Heart left ventricle (tissue), 13 donors: ENCODE results near the gene B4GALNT3.

Experiments
- POLR2A ChIP-seq, 2 donors: fragments of 450-650 bp; IDR thresholded peaks; one replicate each; pipeline ENCODE4 v1.6.1; 2017; ENCODE audit warnings: antibody characterized with exemption in 2 of 2, mild to moderate bottlenecking in 2 of 2, moderate library complexity in 2 of 2
- TF ChIP-seq, protein P1 (sequence below), 12 donors: fragments of 200-600 bp; sonication (generic) in 4 of 12; IDR thresholded peaks; one replicate each; pipeline versions ENCODE4 v1.5.0 to v1.8.0; 2018 to 2022; ENCODE audit warnings: antibody characterized with exemption in 12 of 12, mild to moderate bottlenecking in 5 of 12
- donor health status: ischemic (EF 13 %, LVEDD 7.1; RV severe dilation, severe dysfunction).
- donor health status: DM: no; HTN: yes; CAD: no.
- donor health status: DM: no; HTN: no; CAD: no.
- donor health status: ischemic (EF 25% LVEDD 6.9; RV normal size, moderate dysfunction).
- donor health status: ischemic (EF 25% LVEDD 5.7; RV mildly dilated, moderate dysfunction).
- donor health status: ischemic (EF 35%, LVEDD 5.7; RV mildly dilated, moderate dysfunction).
- donor health status: nonischemic (EF 11% LVEDD 7.7; RV severe dilation, severe dysfunction).
- donor health status: DM: yes; HTN: yes; CAD: no.
- donor health status: PGD.
- donor health status: ischemic (EF 29% LVEDD 5.4; RV normal size, mild dysfunction).
- donor health status: nonischemic (EF 23%, LVEDD 6.1; RV moderate dilation, normal function).

DNA sequence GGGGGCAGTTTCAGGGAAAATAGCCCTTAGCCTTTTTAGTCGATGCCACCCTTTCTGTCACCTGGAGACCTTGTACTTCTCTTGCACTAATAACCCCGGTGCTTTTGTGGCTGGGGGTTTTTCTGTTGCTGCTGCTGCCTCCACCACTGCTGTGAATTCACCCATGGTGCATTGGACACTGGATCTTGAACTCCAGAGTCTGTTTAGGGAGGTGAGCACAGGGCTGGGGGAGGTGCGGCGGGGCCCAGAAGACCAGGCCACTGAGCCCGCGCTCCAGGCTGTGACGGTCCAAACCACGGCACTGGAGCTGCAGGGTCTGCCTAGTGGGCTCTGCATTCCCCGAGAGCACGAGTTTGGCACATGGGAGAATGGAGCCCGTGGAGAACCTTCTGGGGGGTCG lies 102.9 kb downstream of the B4GALNT3 start:
- TF ChIP-seq, protein P1, sequence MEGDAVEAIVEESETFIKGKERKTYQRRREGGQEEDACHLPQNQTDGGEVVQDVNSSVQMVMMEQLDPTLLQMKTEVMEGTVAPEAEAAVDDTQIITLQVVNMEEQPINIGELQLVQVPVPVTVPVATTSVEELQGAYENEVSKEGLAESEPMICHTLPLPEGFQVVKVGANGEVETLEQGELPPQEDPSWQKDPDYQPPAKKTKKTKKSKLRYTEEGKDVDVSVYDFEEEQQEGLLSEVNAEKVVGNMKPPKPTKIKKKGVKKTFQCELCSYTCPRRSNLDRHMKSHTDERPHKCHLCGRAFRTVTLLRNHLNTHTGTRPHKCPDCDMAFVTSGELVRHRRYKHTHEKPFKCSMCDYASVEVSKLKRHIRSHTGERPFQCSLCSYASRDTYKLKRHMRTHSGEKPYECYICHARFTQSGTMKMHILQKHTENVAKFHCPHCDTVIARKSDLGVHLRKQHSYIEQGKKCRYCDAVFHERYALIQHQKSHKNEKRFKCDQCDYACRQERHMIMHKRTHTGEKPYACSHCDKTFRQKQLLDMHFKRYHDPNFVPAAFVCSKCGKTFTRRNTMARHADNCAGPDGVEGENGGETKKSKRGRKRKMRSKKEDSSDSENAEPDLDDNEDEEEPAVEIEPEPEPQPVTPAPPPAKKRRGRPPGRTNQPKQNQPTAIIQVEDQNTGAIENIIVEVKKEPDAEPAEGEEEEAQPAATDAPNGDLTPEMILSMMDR (IDR thresholded peaks at IDR 0.05): no peak
- no peak for TF ChIP-seq POLR2A (IDR thresholded peaks at IDR 0.05)
